DMS53 (cell line): ENCODE measurements around the gene MALRD1.

Source experiments
- DNase-seq: peaks from one replicate; lab custom pipeline; 2025; lab: John Stamatoyannopoulos, UW

Gene MALRD1

DNA sequence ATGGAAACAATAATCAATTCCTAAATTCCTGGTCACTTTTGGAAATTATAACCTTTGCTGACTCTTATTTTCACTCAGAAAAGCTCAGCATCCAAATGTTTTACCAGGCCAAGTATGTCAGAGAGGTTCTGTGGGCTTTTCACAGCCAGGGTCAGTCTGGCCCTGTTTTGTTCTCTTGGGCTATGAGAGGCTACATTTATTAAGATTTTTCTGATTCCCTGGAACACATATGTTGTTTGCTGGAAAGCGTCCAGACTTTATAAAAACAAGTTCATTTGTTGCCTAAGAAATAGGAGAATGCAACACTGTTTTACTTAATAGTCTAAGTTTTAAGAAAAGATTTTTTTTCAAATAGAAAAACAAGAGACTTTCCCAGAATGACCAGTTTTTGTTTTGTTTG lies 529.2 kb downstream of the MALRD1 start:
- DNase-seq: no peak

DNA sequence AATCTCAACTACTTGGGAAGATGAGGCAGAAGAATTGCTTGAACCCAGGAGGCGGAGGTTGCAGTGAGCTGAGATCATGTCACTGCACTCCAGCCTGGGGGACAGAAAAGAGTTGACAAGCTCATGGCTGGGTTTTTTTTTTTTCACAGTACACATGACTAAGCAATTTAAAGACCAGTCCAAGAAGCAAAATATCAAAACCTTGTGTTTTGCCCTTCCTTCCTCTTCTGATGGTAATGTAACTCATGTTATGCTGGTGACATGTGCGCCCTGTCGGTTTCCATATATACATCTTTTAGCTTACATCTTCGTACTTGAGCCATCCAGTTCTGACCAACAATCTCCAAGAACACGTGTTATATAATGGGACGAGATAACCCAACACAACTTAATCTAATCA lies 530.0 kb downstream of the MALRD1 start:
- no peak for DNase-seq

DNA sequence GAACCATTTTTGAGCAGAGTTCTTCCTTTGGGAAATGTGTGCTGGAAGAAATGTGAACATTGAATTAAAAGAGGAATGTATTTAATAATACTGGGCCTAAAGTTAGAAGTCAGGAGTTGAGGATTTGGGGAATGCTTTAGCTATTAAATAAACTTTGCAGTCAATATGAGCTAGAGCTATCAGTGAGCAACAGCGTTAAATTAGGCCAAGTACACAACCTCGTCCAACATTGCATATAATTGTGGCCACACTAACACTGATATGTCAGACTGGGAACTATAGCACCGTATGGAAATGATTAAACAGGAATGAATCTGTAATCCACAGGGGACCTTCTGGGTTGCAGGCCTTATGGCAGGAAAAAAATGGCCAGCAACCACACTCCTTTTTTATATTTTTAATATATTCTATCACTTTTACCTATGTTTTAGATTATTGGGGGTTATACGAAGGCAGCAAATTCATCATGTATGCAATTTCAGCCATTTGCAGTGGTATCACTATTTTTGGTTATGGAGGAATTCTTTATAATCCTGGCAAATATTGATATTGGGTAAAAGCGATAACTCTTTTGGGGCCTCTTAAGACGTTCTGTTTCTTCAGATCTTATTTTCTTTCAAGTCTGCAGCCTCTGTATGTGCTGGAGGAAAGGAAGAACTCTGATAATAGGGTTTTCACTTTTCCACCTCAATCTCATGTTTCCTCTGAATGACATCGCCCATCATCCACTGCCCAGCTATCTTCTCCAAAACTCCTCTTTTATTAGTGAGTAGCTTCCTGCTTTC lies 531.4 kb downstream of the MALRD1 start:
- no peak for DNase-seq

DNA sequence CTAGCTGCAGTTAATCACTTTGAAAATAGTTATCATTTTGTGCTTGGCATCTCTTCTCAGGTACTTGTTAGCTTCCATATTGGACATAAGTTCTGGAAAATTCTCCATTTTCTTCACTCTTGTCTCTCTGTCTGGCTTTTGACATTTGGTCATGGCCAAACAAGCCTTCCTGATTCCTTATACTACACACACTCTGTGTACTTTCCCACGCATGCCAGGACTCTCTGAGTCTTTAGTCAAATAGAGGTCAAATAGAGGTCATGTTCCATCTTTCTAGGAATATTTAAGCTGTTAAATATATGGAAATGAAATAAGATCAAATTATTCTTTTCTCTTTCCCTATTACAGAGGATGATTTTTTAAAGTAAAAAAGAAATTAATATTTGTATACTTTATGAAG lies 532.1 kb downstream of the MALRD1 start:
- no peak for DNase-seq

DNA sequence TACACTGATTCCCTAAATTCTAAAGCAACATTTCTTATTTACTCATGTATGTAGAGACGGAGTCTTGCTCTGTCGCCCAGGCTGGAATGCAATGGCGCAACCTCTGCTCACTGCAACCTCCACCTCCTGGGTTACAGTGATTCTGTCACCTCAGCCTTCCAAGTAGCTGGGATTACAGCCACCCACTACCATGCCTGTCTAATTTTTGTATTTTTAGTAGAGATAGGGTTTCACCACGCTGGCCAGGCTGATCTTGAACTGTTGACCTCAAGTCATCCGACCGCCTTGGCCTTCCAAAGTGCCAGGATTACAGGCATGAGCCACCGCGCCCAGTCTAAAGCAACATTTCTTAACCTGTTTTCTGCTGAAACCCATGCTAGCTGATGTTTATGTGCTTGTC lies 540.0 kb downstream of the MALRD1 start:
- DNase-seq: no peak

DNA sequence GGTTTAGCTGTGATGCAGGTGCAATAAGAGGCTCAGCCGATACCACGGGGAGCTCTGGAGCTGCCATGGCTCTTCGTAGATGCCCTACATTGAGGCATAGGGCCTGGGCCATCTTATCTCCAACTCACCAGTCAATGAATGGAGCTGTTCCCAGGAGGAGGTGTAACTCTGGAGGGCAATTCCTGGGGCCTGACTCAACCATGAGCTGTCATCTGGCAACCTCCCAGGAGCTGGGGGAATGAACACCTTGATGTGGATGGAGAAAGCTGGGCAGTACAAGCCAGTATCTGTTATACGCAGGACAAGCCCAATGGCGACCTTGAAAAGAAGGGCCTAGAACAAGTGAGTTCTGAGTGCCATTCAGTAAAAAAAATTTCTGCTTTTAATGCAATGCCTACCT lies 543.7 kb downstream of the MALRD1 start:
- DNase-seq: peak; percentile 48

DNA sequence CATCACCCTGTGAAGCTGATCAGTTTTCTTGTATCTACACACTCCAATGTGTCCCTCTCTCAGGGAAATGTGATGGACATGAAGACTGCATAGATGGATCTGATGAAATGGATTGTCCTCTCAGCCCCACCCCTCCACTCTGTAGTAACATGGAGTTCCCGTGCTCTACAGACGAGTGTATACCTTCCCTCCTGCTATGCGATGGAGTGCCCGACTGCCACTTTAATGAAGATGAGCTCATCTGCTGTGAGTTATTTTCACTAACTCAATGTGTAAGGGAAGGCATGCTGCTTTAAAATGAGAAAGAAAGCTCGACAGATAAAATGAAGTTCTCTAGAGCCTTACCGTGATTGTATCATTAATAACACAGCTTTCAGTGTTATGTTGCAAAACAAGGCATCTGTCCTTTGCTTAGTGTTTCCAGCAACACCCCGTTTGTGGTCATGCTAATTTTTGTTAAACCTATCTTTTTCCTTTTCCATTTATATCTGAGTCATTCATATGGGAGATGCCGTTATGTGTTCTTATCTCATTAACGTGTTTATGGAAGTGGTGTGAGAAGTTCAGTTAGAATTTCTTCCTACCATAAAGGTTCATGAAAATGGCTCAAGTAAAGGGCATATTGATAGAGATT lies 546.7 kb downstream of the MALRD1 start:
- DNase-seq: no peak

DNA sequence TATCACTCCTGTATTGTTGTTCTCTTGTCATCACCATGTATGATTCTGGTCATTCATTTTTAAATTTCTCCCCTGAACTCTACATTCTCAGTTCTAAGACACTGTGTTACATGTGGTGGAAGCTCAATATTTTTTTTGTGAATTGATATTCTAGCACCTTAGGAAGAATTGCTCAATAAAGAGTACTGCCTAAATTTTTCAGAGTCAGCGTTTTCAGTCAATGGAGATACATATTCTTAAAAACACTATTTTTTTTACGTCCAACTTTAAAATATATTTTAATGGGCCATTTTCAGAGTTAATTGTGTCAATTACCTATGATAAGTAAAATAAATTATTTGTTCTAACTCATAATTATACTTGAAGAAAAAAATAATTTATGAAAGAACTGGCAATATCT lies 557.2 kb downstream of the MALRD1 start:
- no peak for DNase-seq

DNA sequence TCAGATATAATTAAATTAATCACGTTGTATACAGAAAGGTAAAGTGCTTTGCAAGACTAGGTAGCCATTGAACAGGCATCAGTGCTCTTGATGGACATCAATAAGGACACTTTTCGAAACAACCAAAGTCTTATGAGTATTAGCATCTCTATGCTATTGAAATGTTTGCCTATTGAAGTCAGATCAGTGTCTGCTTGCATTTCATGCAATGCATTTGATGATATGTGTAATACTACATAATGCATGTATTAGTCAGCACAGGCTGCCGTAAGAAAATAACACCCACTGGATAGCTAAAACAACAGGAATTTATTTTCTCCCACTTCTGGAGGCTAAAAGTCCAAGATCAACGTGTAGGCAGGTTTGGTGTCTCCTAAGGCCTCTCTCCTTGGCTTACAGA lies 558.4 kb downstream of the MALRD1 start:
- no peak for DNase-seq

DNA sequence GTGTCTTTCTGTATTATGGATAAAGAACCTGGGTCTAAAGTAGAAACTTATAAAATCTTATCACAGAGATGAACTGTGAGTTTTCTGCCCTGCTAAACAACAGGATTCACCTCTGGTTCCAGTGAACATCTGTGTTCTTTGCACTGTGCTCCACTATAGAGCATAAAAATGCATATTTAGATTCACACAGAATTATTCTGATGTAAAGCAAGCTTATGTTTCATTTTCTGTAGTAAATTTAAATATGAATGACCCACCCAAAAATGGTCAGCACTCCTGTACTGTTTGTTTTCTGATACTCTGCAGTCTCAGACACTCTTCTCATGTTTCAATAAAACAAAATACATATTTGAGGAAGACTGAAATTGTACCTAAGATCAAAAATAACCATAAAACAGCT lies 563.2 kb downstream of the MALRD1 start:
- DNase-seq: no peak

DNA sequence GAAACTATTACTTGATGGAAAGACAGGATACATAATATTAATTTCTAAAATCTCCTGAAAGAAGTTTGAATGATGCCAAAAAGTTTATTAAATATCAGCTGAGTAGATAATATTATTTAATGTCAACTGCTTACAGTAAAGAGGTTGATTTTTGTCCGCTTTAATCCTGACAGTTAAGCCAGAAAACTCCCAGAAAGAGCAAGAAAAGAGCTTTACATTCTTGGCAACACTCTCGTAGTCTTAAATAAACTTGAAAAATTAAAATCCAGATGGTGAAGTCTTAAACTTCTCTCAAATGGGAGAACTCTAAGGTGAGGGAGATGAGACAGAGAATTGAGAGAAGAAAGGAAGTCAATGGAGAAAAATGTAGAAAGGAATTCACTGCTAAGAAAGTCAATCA lies 568.4 kb downstream of the MALRD1 start:
- no peak for DNase-seq

DNA sequence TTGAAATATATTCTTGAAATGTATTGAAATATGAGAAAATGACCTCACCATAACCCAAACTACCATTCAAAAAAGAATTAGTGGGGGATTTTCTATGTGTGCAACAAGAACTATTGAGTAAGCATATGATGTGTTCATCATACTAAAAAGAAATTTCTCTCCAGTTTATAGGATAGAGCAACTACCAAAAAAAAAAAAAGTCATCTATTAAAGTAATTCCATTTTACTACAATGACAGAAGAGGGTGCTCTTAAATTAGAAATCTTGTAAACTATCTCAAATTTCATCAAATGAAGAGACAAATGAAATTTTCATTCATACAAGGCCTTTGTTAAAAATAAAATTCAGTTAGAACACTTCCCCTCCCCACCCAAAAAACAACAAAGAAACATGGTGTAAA lies 572.2 kb downstream of the MALRD1 start:
- DNase-seq: no peak

DNA sequence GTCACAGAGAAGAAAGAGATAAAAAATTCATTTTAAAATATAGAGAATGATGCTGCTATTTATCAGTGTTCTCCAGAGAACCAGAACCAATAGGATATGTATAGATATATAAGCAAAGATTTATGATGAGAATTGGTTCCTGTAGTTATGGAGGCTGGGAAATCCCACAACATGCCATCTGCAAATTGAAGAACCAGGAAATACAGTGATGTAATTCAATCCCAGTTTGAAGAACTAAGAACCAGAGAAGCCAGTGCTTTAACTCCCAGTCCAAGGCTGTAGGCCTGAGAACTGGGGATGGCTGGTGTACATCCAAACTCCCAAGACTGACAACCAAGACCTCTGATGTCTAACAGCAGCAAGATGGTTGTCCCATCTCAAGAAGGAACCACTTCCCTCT lies 574.7 kb downstream of the MALRD1 start:
- DNase-seq: peak; percentile 55

DNA sequence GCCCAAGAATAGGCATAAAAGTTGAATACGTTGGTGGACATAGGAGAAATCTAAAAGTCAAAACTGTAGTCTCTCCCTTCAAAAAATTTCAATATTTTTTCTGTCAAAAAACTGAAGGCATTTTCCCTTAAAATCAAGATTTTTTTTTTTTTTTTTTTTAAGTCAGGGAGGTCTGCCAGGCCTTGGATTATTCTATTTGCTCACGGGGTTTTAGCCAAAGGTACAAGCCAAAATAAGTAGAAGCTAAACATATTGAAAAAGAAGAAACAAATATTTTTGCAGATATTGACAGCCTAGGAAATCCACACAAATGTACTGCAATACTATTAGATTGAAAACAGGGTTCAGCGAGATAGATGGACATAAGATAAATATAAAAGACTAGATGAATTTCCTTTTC lies 577.6 kb downstream of the MALRD1 start:
- no peak for DNase-seq

DNA sequence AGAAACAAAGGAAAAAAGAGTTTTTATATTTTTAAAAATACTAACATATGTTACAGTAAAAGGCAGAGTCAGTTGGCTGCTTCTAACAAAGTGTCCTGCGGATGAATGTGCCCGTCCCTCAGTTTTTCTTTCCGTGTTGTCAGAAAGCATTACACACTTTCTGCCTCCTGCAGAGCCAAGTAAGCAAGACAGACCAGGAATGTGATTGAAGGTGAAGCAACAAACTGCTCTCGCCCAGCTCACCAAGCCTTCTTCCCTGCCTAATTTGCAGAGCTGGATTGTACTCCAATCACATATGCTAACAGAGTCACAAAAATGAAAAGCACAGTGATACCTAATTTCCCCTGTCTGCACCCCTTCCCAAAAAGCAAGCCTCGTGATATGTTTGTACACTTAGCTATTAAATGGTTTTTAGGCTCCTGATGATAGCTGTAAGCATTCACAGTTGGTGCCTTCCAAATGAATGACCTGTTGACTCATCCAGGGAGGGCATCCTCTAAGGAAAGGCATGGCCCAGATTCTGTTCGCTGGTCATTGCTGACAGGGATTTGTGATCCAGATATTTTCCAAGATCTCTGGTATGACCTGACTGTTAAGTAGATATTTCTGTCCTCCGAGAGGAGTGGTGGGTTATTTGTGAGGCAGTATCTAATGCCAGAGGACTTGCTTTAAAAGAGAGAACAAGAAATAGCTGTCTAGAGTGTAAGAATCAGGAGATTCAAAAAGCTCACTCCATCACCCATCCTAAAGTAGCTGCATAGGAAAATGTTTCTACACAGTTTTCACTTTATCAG lies 580.4 kb downstream of the MALRD1 start:
- DNase-seq: no peak

DNA sequence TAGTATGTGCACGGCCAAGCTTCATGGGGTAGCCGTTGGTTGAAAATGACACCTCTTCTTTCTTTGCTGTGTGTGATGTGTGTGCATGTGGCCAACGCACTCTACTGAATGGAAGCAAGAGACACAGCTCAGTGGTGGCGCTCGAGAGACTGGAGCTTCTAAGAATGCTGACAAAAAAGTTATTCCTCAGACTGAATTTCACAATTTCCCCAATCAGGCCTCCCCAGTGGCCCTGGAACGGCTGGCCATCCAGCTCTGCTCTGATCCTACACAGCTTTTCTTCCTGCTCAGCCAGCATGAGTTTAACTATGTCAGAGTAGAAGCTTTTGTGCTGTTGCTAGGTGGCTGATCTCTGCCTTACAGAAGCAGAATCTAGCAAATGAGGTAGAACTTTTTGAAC lies 581.0 kb downstream of the MALRD1 start:
- no peak for DNase-seq

DNA sequence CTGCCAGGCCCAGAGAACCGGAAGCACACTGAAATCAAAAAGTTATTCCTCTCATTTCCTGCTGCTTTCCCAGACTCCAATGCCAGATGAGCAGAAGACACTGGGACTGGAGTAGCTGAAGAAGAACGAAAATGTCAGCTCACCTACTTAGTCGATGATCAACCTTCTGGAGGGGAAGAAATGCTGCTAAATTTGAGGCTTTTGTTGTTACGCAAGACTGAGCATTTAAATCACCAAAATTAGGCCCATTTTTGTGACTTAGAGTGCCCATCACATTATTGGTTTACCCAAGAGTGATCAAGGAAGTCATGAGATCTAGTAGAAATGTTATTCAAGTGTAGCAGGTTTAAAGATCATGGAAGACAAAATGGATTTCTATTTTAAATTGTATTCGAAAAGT lies 585.6 kb downstream of the MALRD1 start:
- no peak for DNase-seq

DNA sequence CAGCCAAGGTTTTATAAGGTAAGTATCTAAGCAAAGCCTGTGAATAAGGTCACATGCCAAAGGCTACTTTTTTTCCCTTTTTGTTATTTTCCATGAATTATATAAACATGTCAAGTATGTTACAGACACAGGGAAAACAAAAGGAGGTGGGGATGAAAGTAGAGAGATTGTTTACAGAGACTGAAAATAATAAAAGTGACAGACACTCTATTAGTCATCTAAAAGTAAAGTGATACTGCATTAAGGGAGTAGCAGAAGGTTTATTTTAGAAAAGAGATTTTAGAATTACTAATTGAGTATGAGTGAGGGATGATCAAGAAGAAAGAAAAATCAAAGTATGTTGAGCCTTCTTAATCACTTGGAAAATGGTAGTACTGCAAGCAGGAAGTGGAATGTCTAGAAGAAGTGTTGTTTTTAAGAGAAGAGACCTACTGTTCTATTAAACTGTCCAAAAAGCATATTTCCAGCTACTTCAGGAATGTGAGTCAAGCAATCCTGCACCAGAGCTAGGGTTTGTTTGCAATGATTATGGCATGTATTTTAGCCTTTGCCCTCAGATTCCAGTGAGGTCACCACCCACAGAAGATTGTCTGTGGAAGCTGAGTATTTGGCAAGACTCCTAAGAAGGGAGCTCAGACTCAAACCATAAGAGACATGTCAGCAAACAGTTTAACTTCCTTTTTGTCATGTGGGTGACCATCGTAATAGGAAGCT lies 589.7 kb downstream of the MALRD1 start:
- DNase-seq: peak; percentile 77

DNA sequence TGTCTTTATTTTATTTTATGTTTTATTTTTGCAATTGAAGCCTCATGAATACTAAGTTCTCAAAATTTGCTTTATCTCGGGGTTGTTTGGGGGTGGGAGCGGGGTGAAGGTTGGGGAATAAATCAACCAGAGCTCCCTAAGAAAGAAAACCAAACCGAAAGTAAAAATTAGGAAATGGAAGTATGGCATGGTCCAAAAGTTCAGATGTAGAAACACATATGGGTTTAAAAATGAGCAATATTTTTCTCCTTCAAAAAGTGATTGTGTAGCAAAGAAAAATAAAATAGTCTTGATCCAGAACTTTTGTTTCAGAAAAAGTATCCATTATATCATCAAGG lies 590.3 kb downstream of the MALRD1 start:
- DNase-seq: no peak

DNA sequence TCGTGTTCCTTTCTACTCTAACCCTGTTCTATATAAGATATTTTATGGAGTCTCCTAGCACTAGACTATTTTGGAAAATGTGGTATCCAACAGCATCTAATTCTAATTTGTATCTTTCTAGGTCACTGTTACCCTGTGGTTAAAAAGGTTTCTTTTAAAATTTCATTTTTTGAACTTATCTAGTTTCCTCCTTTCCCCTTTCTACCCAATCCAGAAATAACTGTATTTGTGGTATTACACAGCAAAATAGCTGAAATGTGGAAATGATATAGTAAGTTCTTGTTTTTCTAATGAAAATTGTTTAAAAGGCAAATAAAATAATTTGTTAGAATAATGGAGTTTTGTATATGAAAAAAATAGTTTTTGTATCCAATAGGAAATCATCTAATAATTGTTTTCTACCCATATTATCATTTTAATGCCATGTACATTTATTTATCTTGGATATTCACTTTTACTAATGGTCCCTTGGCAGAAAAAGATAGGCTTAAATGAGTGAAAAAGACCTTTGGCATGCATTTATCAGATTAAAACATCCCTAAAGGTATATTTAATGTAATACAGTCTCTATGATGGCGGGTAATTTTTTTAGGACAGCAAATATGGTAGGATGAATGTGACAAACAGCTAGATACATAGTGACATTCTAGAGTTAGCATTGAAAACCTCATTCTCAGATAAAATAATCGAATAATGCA lies 592.1 kb downstream of the MALRD1 start:
- no peak for DNase-seq

DNA sequence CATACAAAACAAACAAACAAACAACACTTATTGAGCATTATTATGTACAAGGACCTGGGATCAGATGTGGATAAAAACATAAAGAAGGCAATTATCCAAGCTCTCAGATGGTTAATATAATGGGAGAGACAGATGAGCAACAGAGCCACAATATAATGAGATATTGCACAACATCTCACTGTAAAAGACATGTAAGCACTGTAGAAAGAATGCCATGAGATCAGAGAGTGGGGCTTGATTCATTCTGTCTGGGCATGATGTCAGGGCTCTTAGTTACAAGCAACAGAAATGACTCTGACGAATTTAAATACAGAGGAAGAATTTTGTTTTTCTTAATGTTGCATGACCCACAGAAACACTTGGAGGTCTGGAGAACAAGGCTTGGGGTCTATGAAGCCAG lies 602.9 kb downstream of the MALRD1 start:
- no peak for DNase-seq

DNA sequence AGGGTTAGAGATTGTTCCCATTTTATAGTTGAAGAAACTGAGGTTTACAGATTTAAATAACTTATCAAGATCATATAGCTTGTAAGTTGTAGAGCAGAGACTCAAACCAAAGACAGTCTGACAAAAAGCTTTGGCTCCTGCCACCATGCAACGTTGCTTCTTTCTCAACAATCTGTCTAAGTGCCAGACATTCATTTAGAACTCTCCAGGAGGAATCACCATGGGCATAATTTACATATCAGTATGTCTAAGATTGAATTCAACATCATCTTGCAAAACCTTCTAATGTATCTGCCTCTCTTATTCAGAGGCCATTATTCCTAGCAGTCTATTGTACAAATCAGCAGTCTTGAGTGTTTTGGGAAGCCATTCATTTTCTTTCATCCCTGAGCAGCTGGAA lies 604.1 kb downstream of the MALRD1 start:
- no peak for DNase-seq
